ENCODE measurements around the gene LZTFL1.

LZTFL1 gene

DNA sequence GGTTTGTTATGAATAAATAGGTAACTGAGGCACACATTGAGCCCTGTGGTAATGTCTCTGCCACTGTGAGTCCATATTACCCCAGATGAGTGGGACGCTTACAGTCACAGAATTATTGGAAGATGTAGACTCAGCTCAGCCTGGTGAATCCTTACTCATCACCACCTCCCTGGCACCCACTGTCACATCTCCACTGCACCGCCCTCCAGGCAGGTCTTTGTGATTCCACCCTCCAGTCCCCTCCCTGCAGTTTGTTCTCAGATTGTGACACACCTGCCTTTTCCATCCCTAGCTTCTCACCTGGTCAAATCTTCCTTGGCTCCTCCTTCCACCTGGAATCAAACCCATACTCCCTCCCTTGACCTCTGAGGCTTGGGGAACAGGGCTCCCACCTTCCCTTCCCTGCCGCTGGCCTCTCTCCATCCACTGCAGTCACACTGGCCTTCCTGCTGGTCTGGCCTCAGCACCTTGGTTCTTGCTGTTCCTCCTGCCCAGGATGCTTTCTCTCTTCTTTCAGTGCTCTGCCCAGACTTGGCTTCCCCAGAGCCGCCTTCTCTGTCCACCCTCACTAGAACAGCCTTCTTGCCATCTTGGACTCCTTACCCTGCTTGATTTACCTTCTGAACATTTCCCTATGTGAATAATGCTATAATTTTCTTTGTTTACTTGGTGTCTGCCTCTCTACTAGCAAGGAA lies 55.0 kb downstream of the LZTFL1 start:
- DNase-seq: no peak

DNA sequence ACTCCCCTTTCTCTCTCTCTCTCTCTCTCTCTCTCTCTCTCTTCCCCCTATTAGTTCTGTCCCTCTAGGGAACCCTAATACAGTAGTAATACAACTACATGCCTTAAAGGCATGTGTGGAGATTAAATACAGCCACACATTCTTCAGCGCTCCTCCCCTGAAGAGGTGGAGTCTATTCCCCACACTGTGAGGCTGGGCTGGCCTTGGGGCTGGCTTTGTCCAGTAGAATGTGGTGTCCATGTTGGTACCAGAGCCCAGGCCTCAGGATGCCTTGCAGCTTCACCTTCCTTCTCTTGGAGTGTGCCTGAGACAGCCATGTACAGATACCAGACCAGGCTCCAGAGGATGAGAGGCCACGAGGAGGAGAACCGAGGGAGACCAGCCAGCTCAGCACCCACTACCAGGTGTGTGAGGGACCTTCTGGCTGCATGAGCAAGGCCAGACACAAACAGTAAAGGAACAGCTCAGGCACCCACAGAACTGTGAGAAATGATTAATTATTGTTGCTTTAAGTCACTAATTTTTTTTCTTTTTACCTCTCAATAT lies 56.2 kb downstream of the LZTFL1 start:
- DNase-seq: no peak

- DNase-seq: no peak
These were observed 58.3 kb downstream of the LZTFL1 start for GRCh38 chr3:45783667-45784066.

DNA sequence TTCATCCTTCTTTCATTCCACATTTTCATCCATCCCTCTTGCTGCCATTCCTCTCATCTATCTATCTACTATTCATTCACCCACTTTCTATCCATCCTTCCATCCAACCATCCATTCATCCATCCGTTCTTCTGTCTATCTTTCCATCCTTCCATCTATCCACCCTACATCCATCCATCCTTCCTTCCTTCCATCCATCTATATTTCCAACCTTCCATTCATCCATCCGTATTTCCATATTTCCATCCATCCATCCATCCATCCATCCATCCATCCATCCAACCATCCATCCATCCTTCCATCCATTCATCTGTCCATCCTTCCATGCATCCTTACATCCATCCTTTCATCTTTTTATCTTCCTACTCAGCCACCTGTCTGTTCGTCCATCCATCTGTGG lies 59.5 kb downstream of the LZTFL1 start:
- DNase-seq: no peak

DNA sequence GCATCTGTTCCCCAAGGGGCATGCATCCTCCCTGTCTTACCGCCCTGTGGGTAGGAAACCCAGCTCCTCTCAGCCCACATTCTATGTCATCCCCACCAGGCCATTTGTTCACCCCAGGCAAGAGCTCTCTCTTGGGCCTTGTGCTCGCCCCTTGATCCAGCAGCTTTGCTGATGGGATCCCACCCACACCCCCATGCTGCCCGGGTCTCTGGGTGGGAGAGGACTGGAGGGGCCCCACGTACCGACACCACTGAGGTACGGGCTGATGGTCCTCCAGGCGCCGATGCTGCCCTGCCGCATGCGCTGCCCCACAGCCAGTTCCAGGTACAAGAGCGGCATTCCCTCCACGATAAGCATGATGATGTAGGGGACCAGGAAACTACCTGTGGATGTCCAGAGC lies 60.1 kb downstream of the LZTFL1 start:
- DNase-seq: no peak

DNA sequence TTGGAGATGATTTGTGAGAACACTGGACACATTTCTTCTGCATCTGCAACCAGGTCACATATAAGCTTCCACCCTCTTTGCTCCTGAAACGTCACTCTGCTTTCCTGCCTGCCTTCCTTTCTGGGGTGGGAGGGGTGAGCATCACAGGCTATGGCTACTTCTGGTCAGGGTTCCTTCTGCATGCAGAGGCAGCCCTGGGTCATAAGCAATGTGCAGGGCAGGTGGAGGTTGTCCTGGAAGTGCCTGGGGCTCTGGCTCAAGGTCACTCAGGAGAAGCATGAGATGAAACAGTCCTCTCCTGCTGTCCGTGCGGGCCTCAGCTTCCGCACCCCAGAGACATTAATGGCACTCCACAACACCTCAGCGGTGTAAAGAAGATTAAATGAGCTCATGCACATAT lies 60.6 kb downstream of the LZTFL1 start:
- DNase-seq: no peak

- no peak for DNase-seq
These were observed 61.9 kb downstream of the LZTFL1 start for GRCh38 chr3:45779746-45780735.

DNA sequence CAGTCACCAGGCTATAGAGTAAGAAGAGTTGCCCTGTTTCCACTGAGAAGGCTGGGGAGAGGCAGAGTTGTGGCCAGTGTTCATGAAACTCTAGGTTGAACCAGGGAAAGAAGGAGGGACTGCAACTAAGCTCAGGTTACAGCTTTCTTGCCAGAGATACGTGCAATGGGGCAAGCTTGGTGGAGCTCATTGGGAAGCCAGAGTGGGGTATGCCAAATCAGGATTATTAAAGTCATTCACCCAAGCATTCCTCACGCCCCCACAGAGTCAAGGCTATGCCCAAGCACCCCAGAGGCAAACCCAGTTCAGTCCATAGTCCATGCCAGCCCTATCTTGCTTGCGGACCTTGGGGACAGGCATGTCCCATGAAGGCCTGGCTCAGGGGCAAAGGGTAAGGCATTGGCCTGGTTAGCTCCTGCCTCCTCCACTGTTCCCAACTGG lies 63.1 kb downstream of the LZTFL1 start:
- DNase-seq: no peak

DNA sequence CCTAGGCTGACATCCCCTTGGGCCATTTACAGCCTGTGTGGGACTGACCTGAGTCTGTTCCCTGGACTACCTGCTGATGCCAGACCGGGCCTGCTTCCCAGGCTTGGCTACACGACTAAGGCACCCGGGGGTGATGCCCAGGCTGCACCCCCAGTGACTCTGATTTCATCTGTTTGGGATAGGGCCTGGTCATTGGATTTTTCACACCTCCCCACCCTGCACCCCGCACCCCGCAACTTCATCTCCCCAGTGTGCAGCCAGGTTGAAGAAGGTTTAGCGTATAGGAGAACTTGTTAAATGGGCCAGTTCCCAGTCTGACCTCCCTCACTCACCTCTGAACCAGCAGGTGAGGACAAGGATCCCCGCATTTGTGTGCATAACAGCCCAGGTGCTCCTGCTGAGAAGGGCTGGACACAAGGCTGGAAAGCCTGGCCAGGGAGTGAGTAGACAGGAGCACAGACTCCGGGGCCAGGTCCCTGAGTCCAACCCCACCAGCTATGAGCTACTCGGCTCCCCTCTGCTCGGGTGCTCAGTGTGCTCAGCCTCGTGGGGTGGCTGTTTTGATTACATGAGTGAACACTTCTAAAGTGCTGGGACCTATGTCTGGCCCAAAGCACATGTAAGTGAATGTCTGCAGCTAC lies 64.1 kb downstream of the LZTFL1 start:
- DNase-seq: no peak

GRCh38 chr3:45777111-45777745 lies 64.7 kb downstream of the LZTFL1 start:
- DNase-seq: no peak

GRCh38 chr3:45776611-45777010 lies 65.3 kb downstream of the LZTFL1 start:
- no peak for DNase-seq

DNA sequence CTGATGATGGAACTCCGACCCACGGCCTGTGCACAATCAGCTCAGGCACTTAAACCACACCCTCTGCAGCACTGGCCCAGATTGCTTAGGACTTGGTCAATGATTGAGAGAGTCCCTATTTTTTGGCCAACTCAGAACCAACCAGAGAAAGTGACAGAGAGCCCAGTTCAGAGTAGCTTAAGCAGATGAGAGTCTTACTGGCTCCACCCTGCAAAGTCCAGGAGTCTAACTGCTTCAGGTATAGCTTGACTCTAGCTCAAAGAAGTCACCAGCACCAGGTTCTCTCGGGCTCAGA lies 65.7 kb downstream of the LZTFL1 start:
- no peak for DNase-seq

DNA sequence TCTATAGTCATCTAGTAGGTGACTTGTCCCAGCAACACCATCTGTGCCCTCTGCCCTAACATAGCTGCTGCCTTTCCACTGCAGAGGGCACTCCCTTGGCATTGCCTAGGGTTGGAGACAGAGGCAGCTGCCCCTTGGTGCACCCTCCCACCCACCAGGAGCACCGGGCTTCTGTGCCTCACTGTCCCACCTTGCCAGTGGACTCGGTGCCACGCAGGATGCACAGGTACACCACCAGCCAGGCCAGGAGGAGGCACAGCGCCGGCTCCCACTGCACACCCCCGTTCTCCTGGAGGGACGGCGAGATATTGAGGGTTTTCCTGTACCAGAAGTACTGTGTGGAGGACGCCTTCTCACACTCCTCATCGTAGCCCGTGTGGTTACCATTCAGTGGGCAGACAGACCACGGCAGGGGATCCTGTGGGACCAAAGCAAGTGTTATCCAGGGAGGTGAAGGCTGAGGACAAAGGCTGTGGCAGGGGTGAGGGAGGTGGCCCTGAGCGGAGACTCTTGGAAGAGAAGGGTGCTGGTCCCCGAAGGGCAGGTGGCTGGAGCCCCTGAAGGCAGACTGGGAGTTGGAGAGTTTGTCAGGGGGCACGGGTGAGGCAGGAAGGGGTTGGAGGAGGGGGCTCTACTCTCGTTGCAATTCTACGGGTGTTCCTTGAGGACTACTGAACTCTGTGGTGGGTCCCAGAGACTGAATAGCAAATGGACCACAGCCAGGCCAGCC lies 66.2 kb downstream of the LZTFL1 start:
- no peak for DNase-seq

DNA sequence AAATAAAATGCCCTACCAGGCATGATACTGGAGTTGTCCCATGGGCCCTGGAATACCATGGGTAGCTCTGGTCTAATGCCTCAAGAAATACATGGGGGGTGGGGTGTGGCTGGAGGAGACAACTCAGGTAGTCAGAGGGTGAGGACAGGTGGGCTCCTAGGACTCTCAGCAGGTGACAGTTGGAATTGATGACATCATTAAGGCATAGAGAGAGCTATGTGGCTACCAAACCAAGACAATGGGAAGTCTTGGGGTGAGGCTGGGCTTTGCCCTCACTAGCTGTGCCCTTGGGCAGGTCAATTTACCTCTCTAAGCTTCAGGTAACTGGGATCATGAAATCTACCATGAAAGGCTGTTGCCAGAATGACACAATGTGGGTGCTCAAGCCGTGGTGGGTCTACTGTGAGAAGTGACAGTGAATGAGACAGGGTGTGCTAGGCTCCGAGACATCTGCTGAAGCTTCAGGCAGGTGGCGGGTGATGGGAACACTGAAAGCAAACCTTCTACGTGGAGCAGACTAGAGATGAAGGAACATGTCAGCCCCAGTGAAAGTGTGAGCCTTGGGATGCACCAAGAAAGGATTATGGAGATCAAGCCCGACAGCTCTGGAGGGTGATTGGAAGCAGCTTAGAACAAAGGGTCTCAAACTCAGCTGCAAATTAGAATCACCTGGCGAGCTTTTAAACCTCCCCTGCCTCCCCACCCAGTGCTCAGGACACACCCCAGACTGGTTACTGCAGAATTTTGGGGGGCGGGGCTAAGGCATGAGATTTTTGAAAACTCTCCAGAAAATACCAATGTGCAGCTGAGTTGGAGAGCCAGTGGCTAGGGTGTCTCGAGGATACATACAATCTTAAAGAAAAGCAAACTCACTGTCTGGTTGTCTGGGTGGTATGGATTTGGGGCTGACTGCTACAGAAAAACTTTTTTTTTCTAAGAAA lies 67.1 kb downstream of the LZTFL1 start:
- no peak for DNase-seq

DNA sequence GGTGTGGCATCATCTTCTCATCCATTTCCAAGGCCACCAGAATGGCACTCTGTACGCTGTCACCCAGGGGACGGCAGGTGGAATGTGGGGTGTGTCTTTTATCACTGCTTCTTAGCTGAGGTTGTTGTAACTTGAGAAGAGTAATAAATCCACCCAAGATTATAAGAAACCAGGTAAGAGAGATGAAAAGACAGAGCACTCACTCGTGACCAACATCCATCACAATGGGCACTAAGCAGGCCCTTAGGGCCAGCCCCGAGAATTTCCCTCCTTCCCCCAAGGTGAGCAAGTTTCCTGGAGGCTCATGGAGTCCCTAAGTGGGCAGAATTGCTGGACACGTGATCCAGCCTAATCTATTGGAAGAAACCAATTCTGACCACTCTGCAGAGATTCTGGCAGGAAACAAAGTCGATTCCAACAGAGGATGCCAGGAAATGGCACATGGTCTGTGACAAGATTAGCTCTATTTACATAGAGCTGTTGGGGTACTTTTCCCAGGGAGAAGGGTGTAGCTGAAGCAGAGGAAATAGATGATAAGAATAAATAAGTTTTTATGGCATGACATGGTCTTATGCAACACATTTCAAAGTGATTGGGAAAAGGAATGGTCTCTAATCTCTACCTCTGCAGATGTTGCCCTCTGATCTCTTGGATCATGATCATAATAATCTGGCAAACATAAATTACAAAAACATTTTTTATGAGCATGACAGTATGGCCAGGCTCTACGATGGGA lies 68.0 kb downstream of the LZTFL1 start:
- no peak for DNase-seq

Measured in right kidney (tissue), 1 donor.